GM12878 (cell line): ENCODE data around the gene MTHFD1L. TPM values are rescaled to one million over a fixed set of nuclear protein-coding genes. Genes with fewer than 3 reads are reported as not detected.

Source experiments
- BCL3 ChIP-seq: IDR thresholded peaks from 2 replicates; pipeline ENCODE4 v1.6.1; 2011; ENCODE audit warnings: borderline replicate concordance, low read depth, mild to moderate bottlenecking, moderate library complexity, low read length; ENCODE audit not compliant: insufficient read depth, poor library complexity, severe bottlenecking
- BHLHE40 ChIP-seq, 2 experiments: fragments of 450-650 bp in 1 of 2; IDR thresholded peaks; 2 replicates each; pipeline ENCODE4 v1.6.1; 2011 to 2017; ENCODE audit warnings: low read depth in 2 of 2, borderline replicate concordance in 1 of 2, improper control_type of control experiment in 1 of 2, low read length in 1 of 2, mild to moderate bottlenecking in 1 of 2
- CREM ChIP-seq: IDR thresholded peaks from 2 replicates; pipeline ENCODE4 v1.6.1; 2014; ENCODE audit warnings: antibody characterized with exemption, low read depth
- EP300 ChIP-seq, 2 experiments: fragments of 150-350 bp in 1 of 2; IDR thresholded peaks; 2 replicates each; pipeline ENCODE4 v1.6.1; 2011 to 2012; ENCODE audit warnings: low read depth in 2 of 2, low read length in 2 of 2, borderline replicate concordance in 1 of 2, improper control_type of control experiment in 1 of 2, inconsistent platforms in 1 of 2; ENCODE audit not compliant: control insufficient read depth in 1 of 2
- GABPA ChIP-seq: IDR thresholded peaks from 2 replicates; pipeline ENCODE4 v1.6.1; 2014; ENCODE audit warnings: antibody characterized with exemption, low read depth, mild to moderate bottlenecking, inconsistent platforms
- KAT2A ChIP-seq: conservative IDR thresholded peaks from 2 replicates; pipeline ENCODE4 v1.6.1; 2011; ENCODE audit warnings: low read depth, low read length; ENCODE audit not compliant: control insufficient read depth
- KLF5 ChIP-seq: fragments of 450-650 bp; IDR thresholded peaks from 2 replicates; pipeline ENCODE4 v1.6.1; 2014; ENCODE audit warnings: mild to moderate bottlenecking; ENCODE audit not compliant: partially characterized antibody
- LARP7 ChIP-seq: fragments of 450-650 bp; IDR thresholded peaks from 2 replicates; pipeline ENCODE4 v1.6.1; 2017; ENCODE audit warnings: mild to moderate bottlenecking
- NBN ChIP-seq: fragments of 450-650 bp; IDR thresholded peaks from 2 replicates; pipeline ENCODE4 v1.6.1; 2016
- NRF1 ChIP-seq: conservative IDR thresholded peaks from 2 replicates; pipeline ENCODE4 v1.6.1; 2011; ENCODE audit warnings: mild to moderate bottlenecking, low read depth, low read length, improper control_type of control experiment
- PML ChIP-seq: IDR thresholded peaks from 2 replicates; pipeline ENCODE4 v1.6.1; 2012; ENCODE audit warnings: low read length, inconsistent platforms
- RCOR1 ChIP-seq: conservative IDR thresholded peaks from 2 replicates; pipeline ENCODE4 v1.6.1; 2012; ENCODE audit warnings: low read depth, low read length, improper control_type of control experiment
- REST ChIP-seq: IDR thresholded peaks from 2 replicates; pipeline ENCODE4 v1.6.1; 2012; ENCODE audit warnings: mild to moderate bottlenecking, low read depth, low read length
- SKIL ChIP-seq: fragments of 450-650 bp; IDR thresholded peaks from 2 replicates; pipeline ENCODE4 v1.6.1; 2017; ENCODE audit warnings: mild to moderate bottlenecking, low read depth, inconsistent platforms; ENCODE audit not compliant: poor library complexity, severe bottlenecking
- SMAD5 ChIP-seq: IDR thresholded peaks from 2 replicates; pipeline ENCODE4 v1.6.1; 2016; ENCODE audit warnings: antibody characterized with exemption, low read depth
- SMARCA5 ChIP-seq: fragments of 450-650 bp; IDR thresholded peaks from 2 replicates; pipeline ENCODE4 v1.6.1; 2017; ENCODE audit warnings: mild to moderate bottlenecking
- STAT3 ChIP-seq: IDR thresholded peaks from 2 replicates; pipeline ENCODE4 v1.6.1; 2011; ENCODE audit warnings: low read depth, low read length, improper control_type of control experiment
- TAF1 ChIP-seq: IDR thresholded peaks from 2 replicates; pipeline ENCODE4 v1.6.1; 2011; ENCODE audit warnings: mild to moderate bottlenecking, low read depth, low read length, borderline replicate concordance
- TCF7 ChIP-seq: IDR thresholded peaks from 2 replicates; pipeline ENCODE4 v1.6.1; 2014; ENCODE audit warnings: antibody characterized with exemption, borderline replicate concordance
- USF2 ChIP-seq: IDR thresholded peaks from 2 replicates; pipeline ENCODE4 v1.6.1; 2011; ENCODE audit warnings: low read depth, low read length, improper control_type of control experiment, borderline replicate concordance
- ZSCAN29 ChIP-seq: fragments of 450-650 bp; IDR thresholded peaks from 2 replicates; pipeline ENCODE4 v1.6.1; 2017; ENCODE audit warnings: mild to moderate bottlenecking, moderate library complexity
- polyA plus RNA-seq, 11 experiments: library from polyadenylated mRNA; depleted of rRNA in 4 of 11; unstranded in 6 of 11; stranded (reverse) in 5 of 11; fragments of >200 nt; fragmentation: Nextera tagmentation in 4 of 11; fragmentation: Illumina TruSeq in 1 of 11; extraction: Ambion mirVana in 4 of 11; extraction: Trizol in 1 of 11; gene quantifications; 1 replicate in 1 of 11; 2 replicates in 10 of 11; pipeline versions ENCODE4 v1.2.1 to v1.2.3, GENCODE V29; 2011 to 2016; ENCODE audit warnings: inconsistent platforms in 2 of 11, missing spikeins in 2 of 11, low read depth in 1 of 11
- total RNA-seq, 4 experiments: library from RNA; depleted of rRNA in 3 of 4; stranded (reverse); fragments of >200 nt in 3 of 4; fragmentation: Illumina TruSeq in 1 of 4; extraction: Trizol in 1 of 4; gene quantifications; 2 replicates each; pipeline versions ENCODE4 v1.2.1 to v1.2.3, GENCODE V29; 2013 to 2021

MTHFD1L gene
- total and polyA plus RNA-seq, 10 of the 15 experiments (the other 5 are each of a cell fraction or from before 2014, with no cell fraction given) = 11.7 to 75.5 (median 28.8) TPM

- TF ChIP-seq TCF7 (peak; percentile 40; the same call in 1 of the 2 replicates), SKIL (peak; percentile 45), ZSCAN29 (no peak), SMAD5 (no peak), NBN (no peak), PML (0 out of 2 replicates have a peak, but pooled peaks have one; percentile 15), BHLHE40 (IDR thresholded peaks at IDR 0.05; ENCODE audit: borderline replicate concordance in 1 of 2, low read depth in 2 of 2, low read length in 1 of 2) (peak; percentile 59; a peak in 3 of 4 replicates), KLF5 (no peak), KAT2A (no peak), REST (no peak), BCL3 (no peak), USF2 (no peak), TAF1 (no peak), NRF1 (no peak), CREM (peak; percentile 84), LARP7 (no peak), GABPA (no peak), RCOR1 (no peak), STAT3 (no peak), EP300 (IDR thresholded peaks at IDR 0.05; ENCODE audit: borderline replicate concordance in 1 of 2, control insufficient read depth in 1 of 2, low read depth in 2 of 2, low read length in 2 of 2) (peak; percentile 62 to 85; a peak in 3 of 4 replicates), SMARCA5 (no peak)
Observed at GRCh38 chr6:150897400-150897943, 32.0 kb downstream of the MTHFD1L start (continued).
